GM12878 (cell line): ENCODE results near the gene STRA6. TPM values are rescaled to one million over a fixed set of nuclear protein-coding genes. Genes with fewer than 3 reads are reported as not detected.

ENCODE experiments used
- ATAC-seq: fragments of 200-7000 bp; cut with Tn5 transposase; 3 replicates; pipeline ENCODE4 v1.9.1; 2020; ENCODE audit warnings: mild to moderate bottlenecking, moderate library complexity
- BruUV-seq: library from RNA; stranded (reverse); fragments of 400-500 nt; replicated peaks from 2 replicates; lab custom pipeline; 2021; lab: Mats Ljungman, UMichigan
- CTCF ChIA-PET: fragments of 300-600 bp; sonication (Branson Sonifier 250); formaldehyde crosslinking; extraction: SDS; loops from one replicate; lab custom pipeline; 2021; ENCODE audit warnings: inconsistent platforms; lab: Yijun Ruan, JAX
- POLR2A ChIA-PET: fragments of 350-600 bp; formaldehyde crosslinking; extraction: SDS; loops from one replicate; lab custom pipeline; 2021; ENCODE audit warnings: inconsistent platforms; lab: Charles Lee
- RAD21 ChIA-PET: fragments of 300-600 bp; sonication (Branson Sonifier 250); formaldehyde crosslinking; loops from one replicate; lab custom pipeline; 2023; ENCODE audit warnings: antibody characterized with exemption; ENCODE audit not compliant: unreplicated experiment; lab: Charles Lee
- SMC1A ChIA-PET: fragments of 300-600 bp; sonication (Branson Sonifier 250); formaldehyde crosslinking; loops from one replicate; lab custom pipeline; 2023; ENCODE audit not compliant: unreplicated experiment, uncharacterized antibody; lab: Charles Lee
- DNase-seq: peaks from one replicate; pipeline ENCODE4 v3.0.0-alpha.2; 2011; ENCODE audit warnings: low read depth, low spot score
- FAIRE-seq: peaks from 3 replicates; lab custom pipeline; 2011; peaks lifted over from hg19 to GRCh38; lab: Jason Lieb, UNC
- H2AFZ ChIP-seq: 2 replicates; pipeline ENCODE4 v1.6.0; 2011; ENCODE audit warnings: low read depth, low read length, control low read depth; ENCODE audit not compliant: control insufficient read depth
- H3K27ac ChIP-seq: 2 replicates; pipeline ENCODE4 v1.5.1; 2011; ENCODE audit warnings: control low read depth; ENCODE audit not compliant: control insufficient read depth, insufficient read depth
- H3K27me3 ChIP-seq, 2 experiments: replicated peaks in 1 of 2; 2 replicates each; pipeline versions ENCODE4 v1.6.0 to v1.6.1; 2011; ENCODE audit warnings: low read length in 1 of 2; ENCODE audit not compliant: control insufficient read depth in 2 of 2, insufficient read depth in 2 of 2
- H3K36me3 ChIP-seq, 2 experiments: 2 replicates each; pipeline ENCODE4 v1.5.1; 2011; ENCODE audit warnings: low read length in 1 of 2; ENCODE audit not compliant: control insufficient read depth in 2 of 2, insufficient read depth in 2 of 2
- H3K4me1 ChIP-seq: 2 replicates; pipeline ENCODE4 v1.6.1; 2011; ENCODE audit warnings: mild to moderate bottlenecking, low read length, moderate library complexity, mixed read lengths; ENCODE audit not compliant: control insufficient read depth, insufficient read depth
- H3K4me2 ChIP-seq: 2 replicates; pipeline ENCODE4 v1.6.0; 2011; ENCODE audit warnings: control low read depth; ENCODE audit not compliant: control insufficient read depth, insufficient read depth
- H3K4me3 ChIP-seq: fragments of 200-600 bp; sonication (generic); 2 replicates; pipeline ENCODE4 v1.5.1; 2016
- H3K79me2 ChIP-seq: 2 replicates; pipeline ENCODE4 v1.6.0; 2011; ENCODE audit warnings: low read length; ENCODE audit not compliant: control insufficient read depth, insufficient read depth
- H3K9ac ChIP-seq: 2 replicates; pipeline ENCODE4 v1.8.0; 2011; ENCODE audit warnings: low read length, control low read depth, mixed read lengths; ENCODE audit not compliant: control insufficient read depth, insufficient read depth
- H3K9me3 ChIP-seq: replicated peaks from 3 replicates; pipeline ENCODE4 v1.5.1; 2011; ENCODE audit warnings: mild to moderate bottlenecking, low read length; ENCODE audit not compliant: control insufficient read depth, insufficient read depth
- H4K20me1 ChIP-seq: 2 replicates; pipeline ENCODE4 v1.6.0; 2011; ENCODE audit not compliant: control insufficient read depth, insufficient read depth
- ATF7 ChIP-seq: fragments of 450-650 bp; IDR thresholded peaks from 2 replicates; pipeline ENCODE4 v1.6.1; 2016; ENCODE audit warnings: low read depth, mild to moderate bottlenecking
- CEBPB ChIP-seq, 2 experiments: fragments of 150-350 bp in 1 of 2; IDR thresholded peaks; 2 replicates each; pipeline ENCODE4 v1.6.1; 2012 to 2014; ENCODE audit warnings: low read depth in 2 of 2, low read length in 2 of 2, borderline replicate concordance in 1 of 2, inconsistent platforms in 1 of 2
- EP300 ChIP-seq, 2 experiments: fragments of 150-350 bp in 1 of 2; IDR thresholded peaks; 2 replicates each; pipeline ENCODE4 v1.6.1; 2011 to 2012; ENCODE audit warnings: low read depth in 2 of 2, low read length in 2 of 2, borderline replicate concordance in 1 of 2, improper control_type of control experiment in 1 of 2, inconsistent platforms in 1 of 2; ENCODE audit not compliant: control insufficient read depth in 1 of 2
- GATAD2B ChIP-seq: fragments of 450-650 bp; conservative IDR thresholded peaks from 2 replicates; pipeline ENCODE4 v1.6.1; 2017; ENCODE audit warnings: low read depth, mild to moderate bottlenecking, moderate library complexity
- HDGF ChIP-seq: fragments of 450-650 bp; IDR thresholded peaks from 2 replicates; pipeline ENCODE4 v1.6.1; 2016; ENCODE audit warnings: antibody characterized with exemption
- HSF1 ChIP-seq: fragments of 150-350 bp; IDR thresholded peaks from 2 replicates; pipeline ENCODE4 v1.6.1; 2014; ENCODE audit warnings: mild to moderate bottlenecking, low read depth, low read length
- KLF5 ChIP-seq: fragments of 450-650 bp; IDR thresholded peaks from 2 replicates; pipeline ENCODE4 v1.6.1; 2014; ENCODE audit warnings: mild to moderate bottlenecking; ENCODE audit not compliant: partially characterized antibody
- LARP7 ChIP-seq: fragments of 450-650 bp; IDR thresholded peaks from 2 replicates; pipeline ENCODE4 v1.6.1; 2017; ENCODE audit warnings: mild to moderate bottlenecking
- SREBF1 ChIP-seq: IDR thresholded peaks from 2 replicates; pipeline ENCODE4 v1.6.1; 2012; ENCODE audit warnings: mild to moderate bottlenecking, low read length
- TBL1XR1 ChIP-seq: IDR thresholded peaks from 2 replicates; pipeline ENCODE4 v1.6.1; 2012; ENCODE audit warnings: low read depth, low read length, improper control_type of control experiment
- WGBS: methylation state at CpG from one replicate; pipeline ENCODE4 v1.1.6; 2016; ENCODE audit warnings: low lambda C conversion rate; ENCODE audit not compliant: insufficient replicate concordance, insufficient coverage; ENCODE audit errors: missing lambda C conversion rate; 5-methylcytosine and 5-hydroxymethylcytosine counted together
- in situ Hi-C: fragments of 300-500 bp; cut with MboI; formaldehyde crosslinking; loops from 9 replicates; pipeline ENCODE4 v1.14.3; 2018; ENCODE audit warnings: mixed read lengths
- intact Hi-C: fragments of 100-400 bp; cut with micrococcal nuclease; formaldehyde crosslinking; loops from one replicate; pipeline ENCODE4 v1.14.2; 2022; ENCODE audit not compliant: unreplicated experiment
- polyA plus RNA-seq, 11 experiments: library from polyadenylated mRNA; depleted of rRNA in 4 of 11; unstranded in 6 of 11; stranded (reverse) in 5 of 11; fragments of >200 nt; fragmentation: Nextera tagmentation in 4 of 11; fragmentation: Illumina TruSeq in 1 of 11; extraction: Ambion mirVana in 4 of 11; extraction: Trizol in 1 of 11; gene quantifications; 1 replicate in 1 of 11; 2 replicates in 10 of 11; pipeline versions ENCODE4 v1.2.1 to v1.2.3, GENCODE V29; 2011 to 2016; ENCODE audit warnings: inconsistent platforms in 2 of 11, missing spikeins in 2 of 11, low read depth in 1 of 11
- total RNA-seq, 4 experiments: library from RNA; depleted of rRNA in 3 of 4; stranded (reverse); fragments of >200 nt in 3 of 4; fragmentation: Illumina TruSeq in 1 of 4; extraction: Trizol in 1 of 4; gene quantifications; 2 replicates each; pipeline versions ENCODE4 v1.2.1 to v1.2.3, GENCODE V29; 2013 to 2021

STRA6 gene
- total and polyA plus RNA-seq, 10 of the 15 experiments (the other 5 are each of a cell fraction or from before 2014, with no cell fraction given) = 0.31 to 10.8 (median 5.8) TPM

GRCh38 chr15:74217907-74218885 is 15.6 kb upstream of the STRA6 start:
- in situ Hi-C loops (no loop called here), intact Hi-C loops (no loop called here)
- H3K4me2 ChIP-seq = no peak overlapping the region
- no peak for ATAC-seq
- H3K4me3 ChIP-seq = no peak overlapping the region
- no peak overlapping the region for H3K9ac ChIP-seq
- peaks cover 16% of the 10 kb centered on the region for H3K4me1 ChIP-seq
- no peaks in the 10 kb centered on the region for H3K36me3 ChIP-seq
- 57% methylated on average over 16 of the region's 16 CpGs for WGBS
- ChIA-PET CTCF (interaction anchor here (0.5 kb wide), 1 partner anchor 50 kb away, joined by 4 read pairs; no protein-coding TSS in a partner anchor), POLR2A (interaction anchor here (0.6 kb wide), 1 partner anchor 764 kb away, joined by 4 read pairs; no protein-coding TSS in a partner anchor), RAD21 (no interaction called here), SMC1A (no interaction called here)
- FAIRE-seq = no peak
- no peak for DNase-seq
- no peaks in the 10 kb centered on the region for H3K79me2 ChIP-seq
- no peak for TF ChIP-seq HDGF
- TF ChIP-seq EP300 (IDR thresholded peaks at IDR 0.05; ENCODE audit: borderline replicate concordance in 1 of 2, control insufficient read depth in 1 of 2, low read depth in 2 of 2, low read length in 2 of 2) = no peak
- no peak for TF ChIP-seq CEBPB (IDR thresholded peaks at IDR 0.05; ENCODE audit: borderline replicate concordance in 1 of 2, low read depth in 2 of 2, low read length in 2 of 2)
- no peak for TF ChIP-seq SREBF1
- TF ChIP-seq LARP7 = no peak
- no peak for TF ChIP-seq KLF5
- TF ChIP-seq HSF1 = no peak
- no peak for TF ChIP-seq TBL1XR1
- no peak for TF ChIP-seq GATAD2B
- no peak for TF ChIP-seq ATF7
- H3K9me3 ChIP-seq = no peaks in the 10 kb centered on the region
- H4K20me1 ChIP-seq = no peaks in the 10 kb centered on the region
- H3K27ac ChIP-seq = no peak overlapping the region
- no TSS peak for BruUV-seq
- peaks cover 0 to 8% of the 10 kb centered on the region in 2 experiments; a peak in 2 of 4 replicates for H3K27me3 ChIP-seq
- no peak overlapping the region for H2AFZ ChIP-seq
